CD4-positive, alpha-beta T cell treated with Interleukin-1 beta for 1 hour (primary cell): Measurements from ENCODE around the gene PTEN.
"Not testable (repeated sequence)": the region's sequence is repeated elsewhere in the genome, so short reads cannot be mapped to it uniquely, and the experiment has no call there.

Experiments
- DNase-seq, 2 donors: peaks; one replicate each; pipeline ENCODE4 v3.0.0-alpha.2; 2020 to 2022

The PTEN gene

DNA sequence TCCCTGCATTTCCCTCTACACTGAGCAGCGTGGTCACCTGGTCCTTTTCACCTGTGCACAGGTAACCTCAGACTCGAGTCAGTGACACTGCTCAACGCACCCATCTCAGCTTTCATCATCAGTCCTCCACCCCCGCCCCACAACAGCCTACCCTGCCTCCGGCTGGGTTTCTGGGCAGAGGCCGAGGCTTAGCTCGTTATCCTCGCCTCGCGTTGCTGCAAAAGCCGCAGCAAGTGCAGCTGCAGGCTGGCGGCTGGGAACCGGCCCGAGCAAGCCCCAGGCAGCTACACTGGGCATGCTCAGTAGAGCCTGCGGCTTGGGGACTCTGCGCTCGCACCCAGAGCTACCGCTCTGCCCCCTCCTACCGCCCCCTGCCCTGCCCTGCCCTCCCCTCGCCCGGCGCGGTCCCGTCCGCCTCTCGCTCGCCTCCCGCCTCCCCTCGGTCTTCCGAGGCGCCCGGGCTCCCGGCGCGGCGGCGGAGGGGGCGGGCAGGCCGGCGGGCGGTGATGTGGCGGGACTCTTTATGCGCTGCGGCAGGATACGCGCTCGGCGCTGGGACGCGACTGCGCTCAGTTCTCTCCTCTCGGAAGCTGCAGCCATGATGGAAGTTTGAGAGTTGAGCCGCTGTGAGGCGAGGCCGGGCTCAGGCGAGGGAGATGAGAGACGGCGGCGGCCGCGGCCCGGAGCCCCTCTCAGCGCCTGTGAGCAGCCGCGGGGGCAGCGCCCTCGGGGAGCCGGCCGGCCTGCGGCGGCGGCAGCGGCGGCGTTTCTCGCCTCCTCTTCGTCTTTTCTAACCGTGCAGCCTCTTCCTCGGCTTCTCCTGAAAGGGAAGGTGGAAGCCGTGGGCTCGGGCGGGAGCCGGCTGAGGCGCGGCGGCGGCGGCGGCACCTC lies at the start of gene PTEN, which contains the start of gene KLLN:
Gene PTEN (plus strand): TSS at position 573 of the 891 bp plus-strand sequence. CDS start 845 bp downstream, outside the sequence.
Gene KLLN (minus strand): TSS at position 481 of the 891 bp plus-strand sequence. CDS start 1,046 bp downstream, outside the sequence.
- DNase-seq: peak; percentile 82 to 86

DNA sequence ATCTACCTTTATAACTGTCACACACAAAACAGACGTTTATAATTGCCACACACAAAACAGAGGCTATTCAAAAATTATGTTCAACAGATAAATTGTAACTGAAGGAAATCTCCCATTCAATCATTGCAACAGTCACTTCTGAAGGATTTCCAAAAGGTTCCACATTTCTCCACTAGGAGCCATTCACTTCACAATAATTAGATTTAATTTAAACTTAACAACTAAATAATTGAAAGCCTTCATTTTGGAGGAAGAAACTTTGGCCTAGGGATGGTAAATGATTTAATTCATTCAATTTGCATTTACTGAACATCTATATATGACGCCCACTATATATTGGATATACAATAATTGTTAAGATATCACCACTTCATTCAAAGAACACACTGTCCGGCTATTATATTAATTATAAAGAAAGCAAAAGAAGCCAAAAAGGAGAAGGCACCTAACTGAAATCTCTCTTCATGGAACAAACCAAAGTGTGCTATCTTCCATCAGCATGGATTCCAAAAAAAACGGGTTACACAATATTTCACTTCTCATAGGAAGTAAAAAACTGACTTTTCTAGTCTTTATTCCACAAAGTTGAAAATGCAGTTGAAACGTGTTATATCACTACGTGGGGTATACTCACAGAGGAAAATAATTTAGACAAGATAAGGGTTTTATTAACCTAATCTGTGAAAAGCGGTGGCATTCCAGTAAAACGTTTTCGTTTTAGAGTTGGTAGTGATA lies 47.1 kb upstream of the PTEN start:
- DNase-seq: no peak

DNA sequence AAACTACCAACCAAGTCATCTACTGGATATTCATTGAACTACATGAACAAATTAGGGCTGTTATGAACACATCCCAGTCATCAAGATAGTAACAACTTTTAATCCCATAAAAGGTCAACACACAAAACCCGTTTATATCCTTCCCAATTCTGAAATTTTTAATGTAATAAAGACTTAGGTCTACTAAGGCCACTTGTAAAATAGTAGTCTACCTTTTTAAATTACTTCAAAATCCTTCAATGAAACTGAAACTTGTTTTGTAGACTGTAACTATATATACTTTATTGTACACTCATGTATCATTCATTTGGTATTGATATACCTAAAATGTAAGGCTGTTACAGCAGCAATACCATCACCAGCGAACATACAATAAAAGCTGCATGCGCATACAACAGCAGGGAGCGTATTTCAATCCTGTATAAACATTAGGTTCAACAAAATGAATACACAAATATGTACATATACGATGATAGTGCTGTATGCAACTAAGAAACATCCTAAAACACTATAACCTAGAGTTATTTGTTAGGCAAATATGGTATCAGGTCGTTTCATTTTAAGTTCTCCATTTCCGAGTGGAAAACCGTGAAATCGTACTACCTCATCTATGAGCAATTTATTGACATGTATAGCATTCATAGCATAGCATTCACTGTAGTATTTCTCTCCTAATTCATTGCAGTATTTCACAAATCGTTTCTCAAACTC lies 46.4 kb upstream of the PTEN start:
- DNase-seq: no peak

DNA sequence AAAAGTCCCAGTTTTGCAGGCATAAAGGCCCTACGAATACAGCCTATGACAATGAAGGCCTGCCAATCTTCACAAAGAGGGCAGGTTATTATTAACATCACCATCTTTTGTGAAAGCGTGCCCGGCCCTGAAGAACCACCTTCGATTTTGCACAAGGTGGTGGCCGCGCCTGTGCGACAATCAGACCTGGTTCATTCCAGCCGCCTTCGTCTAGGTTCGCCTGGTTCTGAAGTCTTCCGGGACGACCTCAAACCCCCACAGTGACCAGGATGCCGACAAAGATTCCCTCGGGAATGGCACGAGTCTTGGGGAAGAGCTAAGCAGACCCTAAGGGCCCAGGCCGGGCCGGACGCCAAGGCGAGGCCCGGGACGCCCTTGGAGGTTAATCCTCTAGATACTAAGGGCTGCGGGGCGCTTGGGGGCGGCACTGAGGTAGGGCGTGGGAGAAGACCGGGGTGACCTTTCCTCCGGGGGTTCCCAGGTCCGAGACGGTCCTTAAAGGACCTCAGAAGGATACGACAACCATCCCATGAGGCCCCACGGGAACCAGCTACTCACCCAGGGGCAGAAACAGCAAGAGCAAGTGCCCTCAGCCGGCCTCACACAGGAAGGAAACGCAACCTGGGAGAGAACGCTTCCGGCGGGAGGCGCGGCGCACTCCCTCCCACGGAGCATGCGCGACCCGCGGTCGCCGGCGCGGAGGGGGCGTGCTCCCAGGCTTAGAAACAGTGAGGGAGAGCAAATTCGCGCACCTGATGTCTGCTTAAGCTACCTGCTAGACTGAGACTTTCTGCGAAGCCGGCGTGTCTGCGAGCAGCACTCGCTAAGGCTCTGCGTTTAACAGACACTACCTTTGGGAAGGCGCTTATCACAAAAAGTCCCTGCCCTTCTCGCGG lies 45.6 kb upstream of the PTEN start, which contains the start of gene ATAD1:
Gene ATAD1 (minus strand): TSS at position 618 of the 896 bp plus-strand sequence. CDS start 3,627 bp downstream, outside the sequence.
- DNase-seq: peak; percentile 89 to 91

DNA sequence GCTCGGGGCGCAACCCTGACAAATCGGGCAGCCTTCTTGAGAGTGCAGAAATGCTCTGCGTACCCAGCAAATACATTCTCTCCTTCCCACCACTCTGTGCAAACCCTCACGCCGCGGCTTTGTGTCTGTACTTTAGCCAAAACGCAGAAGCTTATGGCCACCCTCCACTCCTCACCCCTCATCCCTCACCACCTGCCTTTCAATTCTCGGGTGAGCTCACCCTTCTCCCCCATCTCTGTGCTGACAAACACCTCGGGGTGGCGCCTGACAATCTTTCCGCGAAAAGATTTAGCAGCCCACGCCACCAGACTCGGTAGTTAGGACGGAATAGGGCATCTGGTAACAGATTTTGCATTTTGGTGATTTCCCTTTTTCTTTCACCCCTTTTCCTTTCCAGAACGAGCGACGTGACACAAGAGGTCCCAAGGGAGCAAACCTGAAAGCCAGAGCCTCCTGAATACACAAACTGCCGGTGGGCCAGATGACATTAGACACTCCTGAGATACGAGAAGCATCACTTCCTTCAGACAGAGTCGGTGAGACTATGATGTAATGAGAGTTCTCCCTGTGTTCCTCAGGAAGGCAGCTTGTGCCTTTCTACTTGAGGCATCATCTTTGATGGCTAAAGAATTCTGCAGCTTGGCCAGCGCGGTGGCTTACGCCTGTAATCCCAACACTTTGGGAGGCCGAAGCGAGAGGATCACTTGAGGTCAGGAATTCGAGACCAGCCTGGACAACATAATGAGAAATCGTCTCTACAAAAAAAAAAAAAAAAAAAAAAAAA lies 44.7 kb upstream of the PTEN start:
- peak; percentile 61 to 64 for DNase-seq

DNA sequence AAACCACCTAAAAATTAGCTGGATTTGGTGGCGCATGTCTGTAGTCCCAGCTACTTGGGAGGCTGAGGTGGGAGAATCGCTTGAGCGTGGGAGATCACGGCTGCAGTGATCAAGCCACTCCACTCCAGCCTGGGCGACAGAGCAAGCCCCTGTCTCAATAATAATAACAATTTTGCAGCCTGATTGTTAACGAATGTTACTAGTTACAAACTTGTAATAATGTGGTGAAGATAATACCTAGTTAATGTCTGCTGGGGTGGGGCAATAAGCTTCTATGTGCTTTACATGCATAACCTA lies 44.2 kb upstream of the PTEN start:
- no peak for DNase-seq

DNA sequence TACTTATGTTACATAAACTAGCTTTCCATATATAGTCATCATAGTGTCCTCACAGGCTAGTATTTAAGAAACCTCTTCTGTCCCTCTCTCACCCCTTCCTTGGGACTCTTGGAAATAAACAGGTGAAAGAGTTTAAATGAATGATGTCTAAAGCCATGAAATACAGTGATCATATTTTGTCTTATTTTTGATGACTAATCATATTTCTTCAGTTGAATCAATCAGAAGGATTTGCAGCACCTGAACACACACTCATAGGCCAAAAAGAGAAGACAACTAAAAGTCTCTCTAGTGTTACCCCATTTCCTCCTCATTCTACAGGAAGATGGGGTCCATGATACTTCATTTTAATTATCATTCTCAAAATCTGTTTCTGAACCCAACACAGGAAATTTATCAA lies 36.8 kb upstream of the PTEN start:
- no peak for DNase-seq

DNA sequence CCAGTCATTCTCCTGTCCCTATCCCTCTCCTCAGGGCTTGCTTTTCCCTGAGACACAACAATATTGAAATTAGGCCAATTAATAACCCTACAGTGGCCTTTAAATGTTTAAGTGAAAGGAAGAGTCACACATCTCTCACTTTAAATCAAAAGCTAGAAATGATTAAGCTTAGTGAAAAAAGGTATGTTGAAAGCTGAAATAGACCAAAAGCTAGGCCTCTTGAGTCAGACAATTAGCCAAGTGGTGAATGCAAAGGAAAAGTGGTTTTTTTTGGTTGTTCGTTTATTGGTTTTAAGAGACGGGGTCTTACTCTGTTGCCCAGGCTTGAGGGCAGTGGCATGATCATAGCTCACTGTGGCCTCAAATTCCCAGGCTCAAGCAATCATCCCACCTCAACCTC lies 35.7 kb upstream of the PTEN start:
- DNase-seq: no peak

DNA sequence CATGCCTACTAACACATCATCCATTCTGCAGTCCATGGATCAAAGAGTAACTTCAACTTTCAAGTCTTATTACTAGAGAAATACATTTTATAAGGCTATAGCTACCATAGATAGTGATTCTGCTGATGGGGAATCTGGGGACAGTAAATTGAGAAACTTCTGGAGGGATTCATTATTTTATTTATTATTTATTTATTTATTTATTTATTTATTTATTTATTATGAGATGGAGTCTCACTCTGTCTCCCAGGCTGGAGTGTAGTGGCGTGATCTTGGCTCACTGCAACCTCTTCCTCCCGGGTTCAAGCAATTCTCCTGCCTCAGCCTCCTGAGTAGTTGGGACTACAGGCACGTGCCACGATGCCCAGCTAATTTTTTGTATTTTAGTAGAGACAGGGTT lies 34.4 kb upstream of the PTEN start:
- DNase-seq: not testable (repeated sequence)

DNA sequence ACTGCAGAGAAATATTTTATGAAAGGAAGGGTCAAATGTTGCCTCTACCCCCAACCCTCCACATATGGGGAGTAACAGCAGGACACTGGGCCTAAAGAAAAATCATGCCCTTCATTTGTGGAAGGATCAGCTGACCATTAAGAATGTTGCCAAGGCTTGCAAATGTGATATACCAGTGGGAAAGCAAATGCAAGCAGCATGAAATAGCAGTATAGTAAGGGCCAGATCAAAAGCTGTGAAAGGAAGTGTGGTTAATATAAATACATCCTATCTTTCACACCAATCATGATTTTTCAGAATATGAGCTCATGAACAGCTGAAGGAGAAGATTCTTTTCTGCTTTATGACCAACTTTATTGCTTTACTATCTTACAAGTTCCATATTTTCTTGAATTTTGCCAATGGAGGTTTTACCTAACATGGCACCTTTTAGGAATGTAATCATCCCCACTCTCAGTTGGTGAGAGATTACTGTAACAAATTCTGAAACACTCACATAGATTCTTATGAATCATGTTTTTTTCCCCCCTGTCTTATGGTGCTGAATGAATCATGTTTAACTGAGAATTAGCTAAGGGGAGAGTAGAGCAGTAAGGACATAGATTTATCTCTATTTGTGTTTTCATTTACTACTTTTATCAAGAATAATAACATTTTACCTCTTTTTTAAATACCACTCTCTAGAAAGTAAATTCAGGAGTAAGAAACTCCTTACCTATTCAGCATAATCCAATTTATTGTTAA lies 33.3 kb upstream of the PTEN start:
- no peak for DNase-seq

DNA sequence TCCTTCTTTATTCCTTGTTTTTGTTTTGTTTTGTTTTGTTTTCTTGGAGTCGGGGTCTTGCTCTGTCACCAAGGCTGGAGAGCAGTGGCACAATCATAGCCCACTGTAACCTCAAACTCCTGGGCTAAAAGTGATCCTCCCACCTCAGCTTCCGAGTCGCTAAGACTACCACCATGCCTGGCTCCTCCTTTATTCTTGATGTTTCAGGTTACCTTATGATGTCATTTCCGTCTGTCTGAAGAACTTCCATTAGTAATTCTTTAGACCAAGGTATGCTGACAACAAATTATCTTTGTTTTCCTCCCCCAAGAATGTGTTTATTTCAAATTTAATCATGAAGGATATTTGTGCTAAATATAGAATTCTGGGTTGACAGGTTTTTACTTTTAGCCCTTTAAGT lies 27.3 kb upstream of the PTEN start:
- DNase-seq: no peak

DNA sequence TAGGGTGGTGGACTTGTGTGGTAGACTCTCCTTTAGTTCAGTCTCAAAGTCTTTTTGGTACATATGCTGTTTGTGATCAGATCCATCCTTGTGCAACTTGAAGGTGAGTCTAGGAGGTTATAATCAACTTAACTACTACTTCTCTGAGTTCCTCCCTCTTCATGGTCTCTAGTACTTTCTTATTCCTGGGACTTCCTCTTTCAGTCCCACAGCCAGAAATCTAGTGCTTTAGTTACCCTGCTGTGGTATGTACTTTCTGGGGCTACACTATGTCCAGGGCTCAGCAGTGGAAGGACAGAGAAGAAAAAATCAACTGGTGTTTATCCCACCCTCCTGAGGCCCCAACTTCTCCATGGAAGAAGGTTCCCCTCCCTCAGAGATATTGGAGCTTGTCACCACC lies 26.0 kb upstream of the PTEN start:
- no peak for DNase-seq

DNA sequence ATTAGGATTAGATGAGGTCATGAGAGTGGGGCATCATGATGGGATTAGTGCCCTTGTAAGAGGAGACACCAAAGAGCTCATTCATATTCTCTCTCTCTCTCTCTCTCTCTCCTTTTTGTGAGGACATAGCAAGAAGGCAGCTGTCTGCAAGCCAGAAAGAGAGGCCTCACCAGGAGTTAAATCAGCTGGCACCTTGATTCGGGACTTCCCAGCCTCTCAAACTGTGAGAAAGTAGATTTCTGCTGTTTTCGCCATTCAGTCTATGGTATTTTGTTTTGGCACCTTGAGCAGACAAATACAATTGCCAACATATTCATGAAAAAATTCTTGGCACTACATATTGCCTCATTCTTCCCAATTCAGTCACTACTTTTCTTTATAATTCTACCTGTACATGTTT lies 24.8 kb upstream of the PTEN start:
- DNase-seq: no peak

DNA sequence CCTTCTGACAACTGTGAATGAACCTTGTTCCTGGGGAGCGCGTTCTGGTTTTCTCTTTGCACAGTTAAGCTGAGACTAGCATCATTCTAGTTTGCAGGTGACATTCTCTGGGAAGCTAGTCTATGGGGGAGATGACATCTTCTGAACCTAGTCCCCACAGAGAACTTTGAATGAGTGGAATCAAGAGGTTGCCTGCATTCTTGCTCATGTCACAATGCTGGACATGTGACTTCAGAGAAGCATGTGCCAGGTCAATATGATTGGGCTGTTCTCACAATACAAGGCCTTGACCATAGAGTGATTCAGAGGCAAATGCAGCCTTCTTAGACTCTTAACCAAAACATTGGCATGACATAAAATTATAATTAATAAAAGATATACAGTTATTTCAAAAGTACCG lies 22.2 kb upstream of the PTEN start:
- DNase-seq: no peak

DNA sequence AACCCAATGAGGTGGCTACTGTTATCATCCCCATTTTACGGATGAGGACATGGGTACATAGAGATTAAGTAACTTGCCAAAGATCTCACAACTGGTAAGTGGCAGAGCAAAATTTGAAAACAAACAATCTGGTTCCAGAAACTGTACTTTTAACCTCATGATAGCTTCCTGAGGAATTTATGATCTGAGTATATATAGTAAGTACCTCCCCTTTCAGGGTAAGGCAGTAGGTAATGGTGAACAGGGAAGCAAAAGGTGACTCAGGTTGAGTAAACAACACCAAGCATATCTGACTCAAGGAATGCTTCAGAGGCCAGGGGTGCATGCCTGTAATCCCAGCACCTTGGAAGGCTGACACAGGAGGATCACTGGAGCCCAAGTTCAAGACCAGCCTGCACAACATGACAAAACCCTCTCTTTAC lies 21.2 kb upstream of the PTEN start:
- no peak for DNase-seq

DNA sequence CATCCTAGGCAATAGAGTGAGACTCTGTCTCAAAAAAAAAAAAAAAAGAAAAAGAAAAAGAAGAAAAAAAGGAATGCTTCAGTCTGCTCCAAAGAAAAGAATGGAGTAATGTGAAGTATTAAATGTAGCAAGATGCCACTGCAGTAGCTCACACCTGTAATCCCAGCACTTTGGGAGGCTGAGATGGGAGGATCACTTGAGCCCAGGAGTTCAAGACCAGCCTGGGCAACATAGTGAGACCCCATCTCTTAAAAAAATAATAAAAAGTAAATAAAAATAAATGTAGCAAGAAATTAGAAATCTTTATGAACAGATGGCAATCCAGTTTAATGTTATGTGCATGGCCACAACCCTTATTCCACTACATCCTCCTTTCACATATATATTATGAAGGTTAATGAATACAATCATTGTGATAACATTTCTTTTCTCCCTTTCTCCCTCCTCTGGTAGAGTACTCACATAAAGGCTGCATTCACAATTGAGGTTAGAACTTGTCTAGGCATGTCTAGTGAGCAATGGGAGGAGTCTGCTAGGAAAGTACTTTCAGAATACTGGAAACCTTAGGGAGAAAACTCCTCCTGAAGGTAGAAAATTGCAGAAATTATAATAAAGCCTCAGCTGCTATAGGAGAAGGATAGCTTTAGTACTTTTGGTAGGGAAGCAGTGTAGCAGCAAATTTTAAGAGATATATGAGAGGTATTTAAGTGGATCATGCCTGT lies 20.5 kb upstream of the PTEN start:
- DNase-seq: no peak

DNA sequence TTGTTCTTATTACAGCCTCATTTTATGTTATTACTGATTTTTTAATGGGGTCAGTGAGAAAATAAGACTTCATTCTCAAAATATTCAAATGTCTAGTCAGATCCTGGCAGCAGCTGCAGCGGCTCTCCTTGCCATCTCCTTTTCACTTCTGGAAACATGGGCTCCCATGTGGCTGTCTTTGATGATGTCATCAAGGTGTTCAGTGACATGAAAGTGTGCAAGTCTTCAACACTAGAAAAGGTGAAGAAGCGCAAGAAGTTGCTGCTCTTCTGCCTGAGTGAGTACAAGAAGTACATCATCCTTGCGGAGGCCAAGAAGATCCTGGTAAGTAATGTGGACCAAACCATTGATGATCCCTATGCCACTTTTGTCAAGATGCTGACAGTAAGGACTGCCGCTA lies 19.7 kb upstream of the PTEN start:
- DNase-seq: no peak

DNA sequence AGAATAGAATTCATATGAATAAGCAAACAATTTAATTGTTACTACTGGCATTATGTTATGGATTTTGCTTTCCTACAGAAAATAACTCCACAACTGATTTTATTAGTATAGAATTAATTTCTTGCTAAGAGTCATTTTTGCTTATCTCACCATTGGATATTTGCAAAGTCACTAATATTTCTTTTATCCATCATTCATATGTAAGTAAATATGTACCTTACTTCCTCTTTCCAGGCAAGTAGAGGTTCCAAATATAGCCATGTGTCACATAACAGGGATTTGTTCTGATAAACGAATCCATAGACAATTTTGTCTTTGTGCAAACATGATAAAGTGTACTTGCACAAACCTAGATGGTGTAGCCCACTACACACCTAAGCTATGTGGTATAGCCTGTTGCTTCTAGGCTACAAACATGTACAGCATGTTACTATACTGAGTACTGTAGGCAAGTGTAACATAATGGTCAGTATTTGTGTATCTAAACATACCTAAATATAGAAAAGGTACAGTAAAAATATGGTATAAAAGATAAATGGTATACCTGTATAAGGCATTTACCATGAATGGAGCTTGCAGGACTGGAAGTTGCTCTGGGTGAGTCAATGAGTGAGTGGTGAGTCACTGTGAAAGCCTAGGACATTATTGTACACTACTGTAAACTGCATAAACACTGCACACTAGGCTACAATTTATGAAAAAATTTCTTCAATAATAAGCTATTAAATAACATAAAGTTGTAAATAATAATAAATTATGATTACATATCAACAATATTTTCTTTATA lies 18.4 kb upstream of the PTEN start:
- no peak for DNase-seq

DNA sequence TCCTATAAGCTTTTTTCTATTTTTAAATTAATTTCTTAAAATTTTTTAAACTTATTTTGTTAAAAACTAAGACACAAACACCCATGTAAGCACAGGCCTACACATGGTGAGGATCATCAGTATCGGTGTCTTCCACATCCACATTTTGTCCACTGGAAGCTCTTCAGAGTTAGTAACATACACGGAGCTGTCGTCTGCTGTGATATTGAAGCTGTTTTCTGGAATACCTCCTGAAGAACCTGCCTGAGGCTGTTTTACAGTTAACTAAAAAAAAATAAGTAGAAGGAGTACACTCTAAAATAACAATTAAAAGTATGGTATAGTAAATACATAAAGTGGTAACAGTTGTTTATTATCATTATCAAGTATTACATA lies 17.8 kb upstream of the PTEN start:
- DNase-seq: no peak
